Body of pancreas (tissue), 4 donors: ENCODE data around the gene CCDC28B.

Source experiments
- POLR2A ChIP-seq, 3 donors: fragments of 450-650 bp; IDR thresholded peaks; one replicate each; pipeline ENCODE4 v1.6.1; 2016; ENCODE audit warnings: antibody characterized with exemption in 3 of 3, mild to moderate bottlenecking in 2 of 3
- TF ChIP-seq, protein P1 (sequence below), 7 experiments: fragments of 450-650 bp in 4 of 7; fragments of 200-600 bp in 3 of 7; sonication (generic) in 3 of 7; IDR thresholded peaks; one replicate each; pipeline ENCODE4 v1.5.1; 2016 to 2019; ENCODE audit warnings: antibody characterized with exemption in 7 of 7

DNA sequence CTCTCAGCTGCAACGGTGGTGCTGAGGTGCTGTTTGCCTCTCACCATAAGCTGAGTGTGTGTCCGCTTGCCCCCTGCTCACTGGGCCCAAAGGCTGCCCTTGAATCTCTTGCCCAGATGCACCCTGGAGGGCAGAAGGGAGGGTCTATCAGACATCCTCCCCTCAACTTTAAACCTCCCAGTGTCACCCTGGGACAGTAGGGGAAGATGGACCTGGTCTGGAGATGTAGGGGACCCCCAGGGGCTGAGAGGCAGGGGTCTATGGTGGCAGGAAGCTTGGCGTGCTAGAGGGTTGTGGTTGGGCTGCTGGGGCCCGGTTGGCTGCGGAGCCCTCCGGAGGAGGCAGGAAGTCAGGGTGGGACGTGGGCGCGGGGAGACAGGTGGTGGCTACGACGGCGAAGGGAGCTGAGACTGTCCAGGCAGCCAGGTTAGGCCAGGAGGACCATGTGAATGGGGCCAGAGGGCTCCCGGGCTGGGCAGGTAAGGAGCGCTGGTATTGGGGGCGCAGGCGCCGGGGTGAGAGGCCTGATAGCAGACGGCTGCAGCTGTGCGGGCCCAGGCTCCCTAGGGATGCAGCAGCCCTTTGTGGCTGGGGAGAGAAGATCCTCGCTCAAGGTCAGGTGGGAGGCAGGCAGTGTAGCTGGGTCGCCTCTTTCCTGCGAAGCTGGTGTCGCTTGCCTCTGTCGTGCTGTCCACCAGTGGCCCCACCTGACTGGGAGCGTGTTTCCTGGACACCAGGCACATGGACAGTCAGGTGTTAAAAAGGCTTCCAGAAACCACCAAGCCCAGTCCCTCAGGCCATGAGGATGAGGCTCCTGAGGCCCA, 50.7 kb downstream of the CCDC28B start, which contains the start of gene LCK:
- TF ChIP-seq, protein P1, sequence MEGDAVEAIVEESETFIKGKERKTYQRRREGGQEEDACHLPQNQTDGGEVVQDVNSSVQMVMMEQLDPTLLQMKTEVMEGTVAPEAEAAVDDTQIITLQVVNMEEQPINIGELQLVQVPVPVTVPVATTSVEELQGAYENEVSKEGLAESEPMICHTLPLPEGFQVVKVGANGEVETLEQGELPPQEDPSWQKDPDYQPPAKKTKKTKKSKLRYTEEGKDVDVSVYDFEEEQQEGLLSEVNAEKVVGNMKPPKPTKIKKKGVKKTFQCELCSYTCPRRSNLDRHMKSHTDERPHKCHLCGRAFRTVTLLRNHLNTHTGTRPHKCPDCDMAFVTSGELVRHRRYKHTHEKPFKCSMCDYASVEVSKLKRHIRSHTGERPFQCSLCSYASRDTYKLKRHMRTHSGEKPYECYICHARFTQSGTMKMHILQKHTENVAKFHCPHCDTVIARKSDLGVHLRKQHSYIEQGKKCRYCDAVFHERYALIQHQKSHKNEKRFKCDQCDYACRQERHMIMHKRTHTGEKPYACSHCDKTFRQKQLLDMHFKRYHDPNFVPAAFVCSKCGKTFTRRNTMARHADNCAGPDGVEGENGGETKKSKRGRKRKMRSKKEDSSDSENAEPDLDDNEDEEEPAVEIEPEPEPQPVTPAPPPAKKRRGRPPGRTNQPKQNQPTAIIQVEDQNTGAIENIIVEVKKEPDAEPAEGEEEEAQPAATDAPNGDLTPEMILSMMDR (IDR thresholded peaks at IDR 0.05), result no peak
- no peak for TF ChIP-seq POLR2A (IDR thresholded peaks at IDR 0.05)
